ENCODE results near the gene WDR82. TPM values are rescaled to one million over a fixed set of nuclear protein-coding genes. Genes with fewer than 3 reads are reported as not detected.

Gene WDR82
- total RNA-seq, 2 experiments from 2014 or later: 131 TPM

GRCh38 chr3:52237657-52238172 is 40.7 kb downstream of the WDR82 start:
- Mint-ChIP-seq H3K4me3 (peak overlapping the region; percentile 95), H3K4me1 (peaks cover 76% of the 10 kb centered on the region), H3K27me3 (no peaks in the 10 kb centered on the region), H3K27ac (peak overlapping the region; percentile 86), H3K36me3 (ENCODE audit: low read depth) (peaks cover 59% of the 10 kb centered on the region), H3K9me3 (no peaks in the 10 kb centered on the region)
- POLR2A ChIA-PET: interaction anchor here (0.7 to 21.6 kb wide), 6 partner anchors 16 to 211 kb away, joined by 3 to 1001 read pairs (median 62); partner anchors contain the start of genes DUSP7, GLYCTK, PPM1M and TLR9
- no peak for DNase-seq
- CTCF ChIA-PET: interaction anchor here (0.8 to 9.0 kb wide), 11 partner anchors 11 to 236 kb away, joined by 3 to 147 read pairs (median 5); partner anchors contain the start of genes TLR9 and WDR82

GRCh38 chr3:52237006-52237656 is 41.3 kb downstream of the WDR82 start:
- peak overlapping the region; percentile 61 for H3K27ac Mint-ChIP-seq
- no peaks in the 10 kb centered on the region for H3K9me3 Mint-ChIP-seq
- H3K4me3 Mint-ChIP-seq: peak overlapping the region; percentile 95
- no peaks in the 10 kb centered on the region for H3K27me3 Mint-ChIP-seq
- CTCF ChIA-PET: interaction anchor here (0.9 to 9.0 kb wide), 9 partner anchors 12 to 235 kb away, joined by 3 to 147 read pairs (median 8); partner anchors contain the start of genes TLR9 and WDR82
- POLR2A ChIA-PET: interaction anchor here (1.1 to 21.6 kb wide), 4 partner anchors 16 to 180 kb away, joined by 3 to 1001 read pairs (median 217); partner anchors contain the start of genes DUSP7, GLYCTK, PPM1M and TLR9
- peaks cover 78% of the 10 kb centered on the region for H3K4me1 Mint-ChIP-seq
- DNase-seq: no peak
- H3K36me3 Mint-ChIP-seq (ENCODE audit: low read depth): peaks cover 60% of the 10 kb centered on the region

GRCh38 chr3:52236424-52236886 is 42.0 kb downstream of the WDR82 start:
- POLR2A ChIA-PET: interaction anchor here (9.0 to 21.6 kb wide), 3 partner anchors 15 to 43 kb away, joined by 121 to 1001 read pairs (median 313); partner anchors contain the start of genes GLYCTK, PPM1M, TLR9 and WDR82
- Mint-ChIP-seq H3K4me3 (no peak overlapping the region), H3K4me1 (peaks cover 76% of the 10 kb centered on the region), H3K27ac (peak overlapping the region; percentile 16), H3K9me3 (no peaks in the 10 kb centered on the region), H3K27me3 (no peaks in the 10 kb centered on the region), H3K36me3 (ENCODE audit: low read depth) (peaks cover 63% of the 10 kb centered on the region)
- CTCF ChIA-PET: interaction anchor here (0.9 to 9.0 kb wide), 6 partner anchors 11 to 102 kb away, joined by 3 to 147 read pairs (median 6); partner anchors contain the start of gene TLR9
- no peak for DNase-seq

- no peak for DNase-seq
- ChIA-PET CTCF (interaction anchor here (0.6 to 9.0 kb wide), 10 partner anchors 9 to 108 kb away, joined by 3 to 147 read pairs (median 6); partner anchors contain the start of genes GLYCTK and TLR9), POLR2A (interaction anchor here (1.2 to 21.6 kb wide), 6 partner anchors 9 to 105 kb away, joined by 3 to 1001 read pairs (median 63); partner anchors contain the start of genes GLYCTK, PPM1M, TLR9 and WDR82)
- H3K27ac Mint-ChIP-seq: peak overlapping the region; percentile 21
- H3K36me3 Mint-ChIP-seq (ENCODE audit: low read depth): peaks cover 65% of the 10 kb centered on the region
- no peaks in the 10 kb centered on the region for H3K9me3 Mint-ChIP-seq
- H3K27me3 Mint-ChIP-seq: no peaks in the 10 kb centered on the region
- peaks cover 64% of the 10 kb centered on the region for H3K4me1 Mint-ChIP-seq
- H3K4me3 Mint-ChIP-seq: no peak overlapping the region
These were observed 43.7 kb downstream of the WDR82 start for GRCh38 chr3:52234516-52235447.

- H3K4me3 Mint-ChIP-seq: no peak overlapping the region
- POLR2A ChIA-PET: interaction anchor here (1.6 to 21.6 kb wide), 5 partner anchors 13 to 106 kb away, joined by 3 to 1001 read pairs (median 121); partner anchors contain the start of genes GLYCTK, PPM1M, TLR9 and WDR82
- peaks cover 62% of the 10 kb centered on the region for H3K4me1 Mint-ChIP-seq
- H3K9me3 Mint-ChIP-seq: no peaks in the 10 kb centered on the region
- no peak for DNase-seq
- H3K27ac Mint-ChIP-seq: peak overlapping the region; percentile 21
- H3K27me3 Mint-ChIP-seq: no peaks in the 10 kb centered on the region
- peaks cover 65% of the 10 kb centered on the region for H3K36me3 Mint-ChIP-seq (ENCODE audit: low read depth)
- CTCF ChIA-PET: interaction anchor here (0.6 to 9.0 kb wide), 8 partner anchors 9 to 107 kb away, joined by 3 to 147 read pairs (median 6); partner anchors contain the start of genes GLYCTK and TLR9
These were observed 44.5 kb downstream of the WDR82 start for GRCh38 chr3:52233968-52234367.

GRCh38 chr3:52233108-52233591 is 45.3 kb downstream of the WDR82 start:
- H3K27me3 Mint-ChIP-seq: no peaks in the 10 kb centered on the region
- H3K4me3 Mint-ChIP-seq: no peak overlapping the region
- no peaks in the 10 kb centered on the region for H3K9me3 Mint-ChIP-seq
- H3K4me1 Mint-ChIP-seq: peaks cover 58% of the 10 kb centered on the region
- H3K27ac Mint-ChIP-seq: peak overlapping the region; percentile 31
- ChIA-PET POLR2A (interaction anchor here (1.2 to 3.5 kb wide), 3 partner anchors 12 to 55 kb away, joined by 3 to 26 read pairs (median 18); partner anchors contain the start of genes GLYCTK, PPM1M and WDR82), CTCF (interaction anchor here (1.6 to 9.0 kb wide), 9 partner anchors 12 to 152 kb away, joined by 4 to 147 read pairs (median 8); partner anchors contain the start of genes GLYCTK, POC1A and WDR82)
- DNase-seq: no peak
- H3K36me3 Mint-ChIP-seq (ENCODE audit: low read depth): peaks cover 60% of the 10 kb centered on the region

- CTCF ChIA-PET: interaction anchor here (1.1 to 9.0 kb wide), 20 partner anchors 9 to 215 kb away, joined by 3 to 147 read pairs (median 6); partner anchors contain the start of genes DNAH1, GLYCTK, POC1A and WDR82
- POLR2A ChIA-PET: interaction anchor here (1.2 to 3.5 kb wide), 9 partner anchors 8 to 107 kb away, joined by 3 to 26 read pairs (median 9); partner anchors contain the start of genes GLYCTK, PPM1M and WDR82
- peaks cover 52% of the 10 kb centered on the region for H3K4me1 Mint-ChIP-seq
- H3K4me3 Mint-ChIP-seq: no peak overlapping the region
- peak overlapping the region; percentile 47 for H3K27ac Mint-ChIP-seq
- peaks cover 65% of the 10 kb centered on the region for H3K36me3 Mint-ChIP-seq (ENCODE audit: low read depth)
- DNase-seq: peak; percentile 46
- no peaks in the 10 kb centered on the region for H3K9me3 Mint-ChIP-seq
- no peaks in the 10 kb centered on the region for H3K27me3 Mint-ChIP-seq
These were observed 46.0 kb downstream of the WDR82 start for GRCh38 chr3:52232279-52233107.

- Mint-ChIP-seq H3K4me3 (no peak overlapping the region), H3K36me3 (ENCODE audit: low read depth) (peaks cover 65% of the 10 kb centered on the region), H3K27me3 (no peaks in the 10 kb centered on the region), H3K9me3 (no peaks in the 10 kb centered on the region), H3K27ac (peak overlapping the region; percentile 63), H3K4me1 (peaks cover 45% of the 10 kb centered on the region)
- DNase-seq: peak; percentile 87
- POLR2A ChIA-PET: interaction anchor here (0.9 to 3.5 kb wide), 12 partner anchors 9 to 154 kb away, joined by 3 to 26 read pairs (median 6); partner anchors contain the start of genes GLYCTK and WDR82
- CTCF ChIA-PET: interaction anchor here (0.8 to 9.0 kb wide), 28 partner anchors 10 to 216 kb away, joined by 3 to 147 read pairs (median 4); partner anchors contain the start of genes DNAH1, GLYCTK, POC1A and WDR82
These were observed 46.8 kb downstream of the WDR82 start for GRCh38 chr3:52231502-52232278.

GRCh38 chr3:52230889-52231499 is 47.5 kb downstream of the WDR82 start:
- H3K36me3 Mint-ChIP-seq (ENCODE audit: low read depth): peaks cover 60% of the 10 kb centered on the region
- H3K4me1 Mint-ChIP-seq: peaks cover 46% of the 10 kb centered on the region
- POLR2A ChIA-PET: interaction anchor here (0.9 to 3.5 kb wide), 12 partner anchors 9 to 154 kb away, joined by 3 to 26 read pairs (median 6); partner anchors contain the start of genes GLYCTK and WDR82
- H3K27ac Mint-ChIP-seq: no peak overlapping the region
- H3K4me3 Mint-ChIP-seq: no peak overlapping the region
- no peak for DNase-seq
- no peaks in the 10 kb centered on the region for H3K27me3 Mint-ChIP-seq
- no peaks in the 10 kb centered on the region for H3K9me3 Mint-ChIP-seq
- CTCF ChIA-PET: interaction anchor here (0.7 to 9.0 kb wide), 23 partner anchors 10 to 217 kb away, joined by 3 to 147 read pairs (median 4); partner anchors contain the start of genes DNAH1 and WDR82

GRCh38 chr3:52230461-52230860 is 48.0 kb downstream of the WDR82 start:
- H3K4me1 Mint-ChIP-seq: peaks cover 47% of the 10 kb centered on the region
- CTCF ChIA-PET: interaction anchor here (0.7 to 9.0 kb wide), 12 partner anchors 9 to 173 kb away, joined by 3 to 147 read pairs (median 12); partner anchors contain the start of gene WDR82

More at GRCh38 chr3:52230461-52230860, 48.0 kb downstream of the WDR82 start:
- H3K36me3 Mint-ChIP-seq (ENCODE audit: low read depth): peaks cover 55% of the 10 kb centered on the region
- no peaks in the 10 kb centered on the region for H3K9me3 Mint-ChIP-seq
- no peak overlapping the region for H3K27ac Mint-ChIP-seq
- H3K27me3 Mint-ChIP-seq: no peaks in the 10 kb centered on the region
- POLR2A ChIA-PET: interaction anchor here (0.9 to 3.5 kb wide), 11 partner anchors 9 to 155 kb away, joined by 3 to 26 read pairs (median 6); partner anchors contain the start of genes GLYCTK and WDR82
- H3K4me3 Mint-ChIP-seq: no peak overlapping the region
- DNase-seq: no peak
